GM12878 (cell line): ENCODE data around the gene STX12. TPM values are rescaled to one million over a fixed set of nuclear protein-coding genes. Genes with fewer than 3 reads are reported as not detected.

Experiments
- ATAC-seq: fragments of 200-7000 bp; cut with Tn5 transposase; 3 replicates; pipeline ENCODE4 v1.9.1; 2020; ENCODE audit warnings: mild to moderate bottlenecking, moderate library complexity
- BruUV-seq: library from RNA; stranded (reverse); fragments of 400-500 nt; replicated peaks from 2 replicates; lab custom pipeline; 2021; lab: Mats Ljungman, UMichigan
- CTCF ChIA-PET: fragments of 300-600 bp; sonication (Branson Sonifier 250); formaldehyde crosslinking; extraction: SDS; loops from one replicate; lab custom pipeline; 2021; ENCODE audit warnings: inconsistent platforms; lab: Yijun Ruan, JAX
- POLR2A ChIA-PET: fragments of 350-600 bp; formaldehyde crosslinking; extraction: SDS; loops from one replicate; lab custom pipeline; 2021; ENCODE audit warnings: inconsistent platforms; lab: Charles Lee
- RAD21 ChIA-PET: fragments of 300-600 bp; sonication (Branson Sonifier 250); formaldehyde crosslinking; loops from one replicate; lab custom pipeline; 2023; ENCODE audit warnings: antibody characterized with exemption; ENCODE audit not compliant: unreplicated experiment; lab: Charles Lee
- SMC1A ChIA-PET: fragments of 300-600 bp; sonication (Branson Sonifier 250); formaldehyde crosslinking; loops from one replicate; lab custom pipeline; 2023; ENCODE audit not compliant: unreplicated experiment, uncharacterized antibody; lab: Charles Lee
- DNase-seq: peaks from one replicate; pipeline ENCODE4 v3.0.0-alpha.2; 2011; ENCODE audit warnings: low read depth, low spot score
- FAIRE-seq: peaks from 3 replicates; lab custom pipeline; 2011; peaks lifted over from hg19 to GRCh38; lab: Jason Lieb, UNC
- H2AFZ ChIP-seq: 2 replicates; pipeline ENCODE4 v1.6.0; 2011; ENCODE audit warnings: low read depth, low read length, control low read depth; ENCODE audit not compliant: control insufficient read depth
- H3K27ac ChIP-seq: 2 replicates; pipeline ENCODE4 v1.5.1; 2011; ENCODE audit warnings: control low read depth; ENCODE audit not compliant: control insufficient read depth, insufficient read depth
- H3K27me3 ChIP-seq, 2 experiments: replicated peaks in 1 of 2; 2 replicates each; pipeline versions ENCODE4 v1.6.0 to v1.6.1; 2011; ENCODE audit warnings: low read length in 1 of 2; ENCODE audit not compliant: control insufficient read depth in 2 of 2, insufficient read depth in 2 of 2
- H3K36me3 ChIP-seq, 2 experiments: 2 replicates each; pipeline ENCODE4 v1.5.1; 2011; ENCODE audit warnings: low read length in 1 of 2; ENCODE audit not compliant: control insufficient read depth in 2 of 2, insufficient read depth in 2 of 2
- H3K4me1 ChIP-seq: 2 replicates; pipeline ENCODE4 v1.6.1; 2011; ENCODE audit warnings: mild to moderate bottlenecking, low read length, moderate library complexity, mixed read lengths; ENCODE audit not compliant: control insufficient read depth, insufficient read depth
- H3K4me2 ChIP-seq: 2 replicates; pipeline ENCODE4 v1.6.0; 2011; ENCODE audit warnings: control low read depth; ENCODE audit not compliant: control insufficient read depth, insufficient read depth
- H3K4me3 ChIP-seq: fragments of 200-600 bp; sonication (generic); 2 replicates; pipeline ENCODE4 v1.5.1; 2016
- H3K79me2 ChIP-seq: 2 replicates; pipeline ENCODE4 v1.6.0; 2011; ENCODE audit warnings: low read length; ENCODE audit not compliant: control insufficient read depth, insufficient read depth
- H3K9ac ChIP-seq: 2 replicates; pipeline ENCODE4 v1.8.0; 2011; ENCODE audit warnings: low read length, control low read depth, mixed read lengths; ENCODE audit not compliant: control insufficient read depth, insufficient read depth
- H3K9me3 ChIP-seq: replicated peaks from 3 replicates; pipeline ENCODE4 v1.5.1; 2011; ENCODE audit warnings: mild to moderate bottlenecking, low read length; ENCODE audit not compliant: control insufficient read depth, insufficient read depth
- H4K20me1 ChIP-seq: 2 replicates; pipeline ENCODE4 v1.6.0; 2011; ENCODE audit not compliant: control insufficient read depth, insufficient read depth
- ATF7 ChIP-seq: fragments of 450-650 bp; IDR thresholded peaks from 2 replicates; pipeline ENCODE4 v1.6.1; 2016; ENCODE audit warnings: low read depth, mild to moderate bottlenecking
- BACH1 ChIP-seq: fragments of 450-650 bp; IDR thresholded peaks from 2 replicates; pipeline ENCODE4 v1.6.1; 2017; ENCODE audit warnings: mild to moderate bottlenecking, borderline replicate concordance
- BMI1 ChIP-seq: fragments of 450-650 bp; IDR thresholded peaks from 2 replicates; pipeline ENCODE4 v1.6.1; 2016; ENCODE audit warnings: mild to moderate bottlenecking, moderate library complexity, borderline replicate concordance
- CHD2 ChIP-seq: IDR thresholded peaks from 2 replicates; pipeline ENCODE4 v1.6.1; 2011; ENCODE audit warnings: low read depth, low read length, improper control_type of control experiment, borderline replicate concordance
- DPF2 ChIP-seq: fragments of 450-650 bp; IDR thresholded peaks from 2 replicates; pipeline ENCODE4 v1.6.1; 2017; ENCODE audit warnings: mild to moderate bottlenecking
- MYC ChIP-seq: IDR thresholded peaks from 2 replicates; pipeline ENCODE4 v1.6.1; 2011; ENCODE audit warnings: mild to moderate bottlenecking, low read length, moderate library complexity, inconsistent platforms; ENCODE audit not compliant: insufficient read depth, insufficient replicate concordance, insufficient read length, severe bottlenecking
- NR2F1 ChIP-seq: fragments of 450-650 bp; conservative IDR thresholded peaks from 2 replicates; pipeline ENCODE4 v1.6.1; 2017; ENCODE audit warnings: mild to moderate bottlenecking
- RAD21 ChIP-seq: IDR thresholded peaks from 2 replicates; pipeline ENCODE4 v1.6.1; 2011; ENCODE audit warnings: mild to moderate bottlenecking, low read depth, low read length, moderate library complexity; ENCODE audit not compliant: insufficient read depth
- SMAD5 ChIP-seq: IDR thresholded peaks from 2 replicates; pipeline ENCODE4 v1.6.1; 2016; ENCODE audit warnings: antibody characterized with exemption, low read depth
- WGBS: methylation state at CpG from one replicate; pipeline ENCODE4 v1.1.6; 2016; ENCODE audit warnings: low lambda C conversion rate; ENCODE audit not compliant: insufficient replicate concordance, insufficient coverage; ENCODE audit errors: missing lambda C conversion rate; 5-methylcytosine and 5-hydroxymethylcytosine counted together
- in situ Hi-C: fragments of 300-500 bp; cut with MboI; formaldehyde crosslinking; loops from 9 replicates; pipeline ENCODE4 v1.14.3; 2018; ENCODE audit warnings: mixed read lengths
- intact Hi-C: fragments of 100-400 bp; cut with micrococcal nuclease; formaldehyde crosslinking; loops from one replicate; pipeline ENCODE4 v1.14.2; 2022; ENCODE audit not compliant: unreplicated experiment
- polyA plus RNA-seq, 11 experiments: library from polyadenylated mRNA; depleted of rRNA in 4 of 11; unstranded in 6 of 11; stranded (reverse) in 5 of 11; fragments of >200 nt; fragmentation: Nextera tagmentation in 4 of 11; fragmentation: Illumina TruSeq in 1 of 11; extraction: Ambion mirVana in 4 of 11; extraction: Trizol in 1 of 11; gene quantifications; 1 replicate in 1 of 11; 2 replicates in 10 of 11; pipeline versions ENCODE4 v1.2.1 to v1.2.3, GENCODE V29; 2011 to 2016; ENCODE audit warnings: inconsistent platforms in 2 of 11, missing spikeins in 2 of 11, low read depth in 1 of 11
- total RNA-seq, 4 experiments: library from RNA; depleted of rRNA in 3 of 4; stranded (reverse); fragments of >200 nt in 3 of 4; fragmentation: Illumina TruSeq in 1 of 4; extraction: Trizol in 1 of 4; gene quantifications; 2 replicates each; pipeline versions ENCODE4 v1.2.1 to v1.2.3, GENCODE V29; 2013 to 2021
- TF ChIP-seq, protein P1 (sequence below): fragments of 450-650 bp; formaldehyde crosslinking; IDR thresholded peaks from 2 replicates; pipeline ENCODE4 v1.4.0; 2020; ENCODE audit warnings: mild to moderate bottlenecking, moderate library complexity
- TF ChIP-seq, protein P2 (sequence below): fragments of 450-650 bp; IDR thresholded peaks from 2 replicates; pipeline ENCODE4 v1.6.1; 2017; ENCODE audit warnings: low read depth, mild to moderate bottlenecking, moderate library complexity
- TF ChIP-seq, protein P3 (sequence below): IDR thresholded peaks from 2 replicates; pipeline ENCODE4 v1.6.1; 2011; ENCODE audit warnings: borderline replicate concordance, low read depth, mild to moderate bottlenecking, moderate library complexity, low read length; ENCODE audit not compliant: insufficient read depth, poor library complexity, severe bottlenecking
- TF ChIP-seq, protein P4 (sequence below): fragments of 450-650 bp; IDR thresholded peaks from 2 replicates; pipeline ENCODE4 v1.6.1; 2016; ENCODE audit warnings: mild to moderate bottlenecking
- TF ChIP-seq, protein P5 (sequence below): fragments of 450-650 bp; IDR thresholded peaks from 2 replicates; pipeline ENCODE4 v1.6.1; 2014; ENCODE audit warnings: mild to moderate bottlenecking

STX12 gene
- total and polyA plus RNA-seq, 10 of the 15 experiments (the other 5 are each of a cell fraction or from before 2014, with no cell fraction given) = 20.2 to 35.0 (median 28.1) TPM

DNA sequence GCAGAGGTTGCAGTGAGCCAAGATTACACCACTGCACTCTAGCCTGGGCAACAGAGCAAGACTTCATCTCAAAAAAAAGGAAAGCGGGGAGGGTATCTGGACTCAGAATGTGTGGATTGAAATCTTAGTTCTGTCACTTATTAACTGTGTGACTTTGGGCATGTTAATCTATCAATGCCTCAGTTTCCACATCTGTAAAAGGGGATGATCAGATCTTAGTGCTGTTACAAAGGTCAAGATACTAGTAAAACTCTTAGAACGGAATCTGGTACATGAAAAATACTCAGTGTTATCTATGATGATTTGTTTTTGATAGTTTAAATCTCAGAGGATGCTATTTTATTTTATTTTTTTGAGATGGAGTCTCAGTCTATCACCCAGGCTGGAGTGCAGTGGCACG lies 36.8 kb upstream of the STX12 start (continued):
- TF ChIP-seq SMAD5 = no peak

DNA sequence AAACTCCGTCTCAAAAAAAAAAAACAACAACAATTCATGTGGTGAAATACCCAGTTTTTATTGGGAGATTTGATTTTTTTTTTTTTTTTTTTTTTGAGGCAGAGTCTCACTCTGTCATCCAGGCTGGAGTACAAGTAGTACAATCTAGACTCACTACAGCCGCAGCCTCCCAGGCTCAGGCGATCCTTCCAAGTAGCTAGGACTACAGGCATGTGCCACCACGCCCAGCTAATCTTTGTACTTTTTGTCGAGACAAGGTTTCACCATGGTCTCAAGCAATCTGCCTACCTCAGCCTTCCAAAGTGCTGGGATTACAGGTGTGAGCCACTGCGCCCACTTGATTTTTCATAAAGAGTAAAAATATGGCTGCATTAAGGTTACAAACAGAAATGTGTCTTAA lies 31.9 kb upstream of the STX12 start:
- Histone ChIP-seq H3K27me3 (no peaks in the 10 kb centered on the region), H3K4me3 (no peak overlapping the region), H3K9ac (no peak overlapping the region), H3K36me3 (peaks cover 0 to 4% of the 10 kb centered on the region in 2 experiments; a peak in 3 of 4 replicates), H3K27ac (no peak overlapping the region), H3K79me2 (no peaks in the 10 kb centered on the region), H3K4me2 (no peak overlapping the region), H4K20me1 (no peaks in the 10 kb centered on the region), H2AFZ (no peak overlapping the region), H3K9me3 (no peaks in the 10 kb centered on the region), H3K4me1 (no peaks in the 10 kb centered on the region)
- DNase-seq (no peak), ATAC-seq (no peak), FAIRE-seq (no peak)
- ChIA-PET RAD21 (no interaction called here), CTCF (no interaction called here), SMC1A (no interaction called here), POLR2A (no interaction called here)
- no TSS peak for BruUV-seq
- WGBS = 91% methylated on average over 6 of the region's 6 CpGs
- intact Hi-C loops (no loop called here), in situ Hi-C loops (no loop called here)
- TF ChIP-seq, protein P1, sequence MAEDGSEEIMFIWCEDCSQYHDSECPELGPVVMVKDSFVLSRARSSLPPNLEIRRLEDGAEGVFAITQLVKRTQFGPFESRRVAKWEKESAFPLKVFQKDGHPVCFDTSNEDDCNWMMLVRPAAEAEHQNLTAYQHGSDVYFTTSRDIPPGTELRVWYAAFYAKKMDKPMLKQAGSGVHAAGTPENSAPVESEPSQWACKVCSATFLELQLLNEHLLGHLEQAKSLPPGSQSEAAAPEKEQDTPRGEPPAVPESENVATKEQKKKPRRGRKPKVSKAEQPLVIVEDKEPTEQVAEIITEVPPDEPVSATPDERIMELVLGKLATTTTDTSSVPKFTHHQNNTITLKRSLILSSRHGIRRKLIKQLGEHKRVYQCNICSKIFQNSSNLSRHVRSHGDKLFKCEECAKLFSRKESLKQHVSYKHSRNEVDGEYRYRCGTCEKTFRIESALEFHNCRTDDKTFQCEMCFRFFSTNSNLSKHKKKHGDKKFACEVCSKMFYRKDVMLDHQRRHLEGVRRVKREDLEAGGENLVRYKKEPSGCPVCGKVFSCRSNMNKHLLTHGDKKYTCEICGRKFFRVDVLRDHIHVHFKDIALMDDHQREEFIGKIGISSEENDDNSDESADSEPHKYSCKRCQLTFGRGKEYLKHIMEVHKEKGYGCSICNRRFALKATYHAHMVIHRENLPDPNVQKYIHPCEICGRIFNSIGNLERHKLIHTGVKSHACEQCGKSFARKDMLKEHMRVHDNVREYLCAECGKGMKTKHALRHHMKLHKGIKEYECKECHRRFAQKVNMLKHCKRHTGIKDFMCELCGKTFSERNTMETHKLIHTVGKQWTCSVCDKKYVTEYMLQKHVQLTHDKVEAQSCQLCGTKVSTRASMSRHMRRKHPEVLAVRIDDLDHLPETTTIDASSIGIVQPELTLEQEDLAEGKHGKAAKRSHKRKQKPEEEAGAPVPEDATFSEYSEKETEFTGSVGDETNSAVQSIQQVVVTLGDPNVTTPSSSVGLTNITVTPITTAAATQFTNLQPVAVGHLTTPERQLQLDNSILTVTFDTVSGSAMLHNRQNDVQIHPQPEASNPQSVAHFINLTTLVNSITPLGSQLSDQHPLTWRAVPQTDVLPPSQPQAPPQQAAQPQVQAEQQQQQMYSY (CRISPR knock-in tag) = no peak
- TF ChIP-seq NR2F1 (no peak), RAD21 (no peak), CHD2 (no peak), BMI1 (no peak), BACH1 (no peak), DPF2 (no peak), MYC (no peak), ATF7 (no peak)
- TF ChIP-seq, protein P2, sequence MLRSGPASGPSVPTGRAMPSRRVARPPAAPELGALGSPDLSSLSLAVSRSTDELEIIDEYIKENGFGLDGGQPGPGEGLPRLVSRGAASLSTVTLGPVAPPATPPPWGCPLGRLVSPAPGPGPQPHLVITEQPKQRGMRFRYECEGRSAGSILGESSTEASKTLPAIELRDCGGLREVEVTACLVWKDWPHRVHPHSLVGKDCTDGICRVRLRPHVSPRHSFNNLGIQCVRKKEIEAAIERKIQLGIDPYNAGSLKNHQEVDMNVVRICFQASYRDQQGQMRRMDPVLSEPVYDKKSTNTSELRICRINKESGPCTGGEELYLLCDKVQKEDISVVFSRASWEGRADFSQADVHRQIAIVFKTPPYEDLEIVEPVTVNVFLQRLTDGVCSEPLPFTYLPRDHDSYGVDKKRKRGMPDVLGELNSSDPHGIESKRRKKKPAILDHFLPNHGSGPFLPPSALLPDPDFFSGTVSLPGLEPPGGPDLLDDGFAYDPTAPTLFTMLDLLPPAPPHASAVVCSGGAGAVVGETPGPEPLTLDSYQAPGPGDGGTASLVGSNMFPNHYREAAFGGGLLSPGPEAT = no peak
- TF ChIP-seq, protein P3, sequence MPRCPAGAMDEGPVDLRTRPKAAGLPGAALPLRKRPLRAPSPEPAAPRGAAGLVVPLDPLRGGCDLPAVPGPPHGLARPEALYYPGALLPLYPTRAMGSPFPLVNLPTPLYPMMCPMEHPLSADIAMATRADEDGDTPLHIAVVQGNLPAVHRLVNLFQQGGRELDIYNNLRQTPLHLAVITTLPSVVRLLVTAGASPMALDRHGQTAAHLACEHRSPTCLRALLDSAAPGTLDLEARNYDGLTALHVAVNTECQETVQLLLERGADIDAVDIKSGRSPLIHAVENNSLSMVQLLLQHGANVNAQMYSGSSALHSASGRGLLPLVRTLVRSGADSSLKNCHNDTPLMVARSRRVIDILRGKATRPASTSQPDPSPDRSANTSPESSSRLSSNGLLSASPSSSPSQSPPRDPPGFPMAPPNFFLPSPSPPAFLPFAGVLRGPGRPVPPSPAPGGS = no peak
- TF ChIP-seq, protein P4, sequence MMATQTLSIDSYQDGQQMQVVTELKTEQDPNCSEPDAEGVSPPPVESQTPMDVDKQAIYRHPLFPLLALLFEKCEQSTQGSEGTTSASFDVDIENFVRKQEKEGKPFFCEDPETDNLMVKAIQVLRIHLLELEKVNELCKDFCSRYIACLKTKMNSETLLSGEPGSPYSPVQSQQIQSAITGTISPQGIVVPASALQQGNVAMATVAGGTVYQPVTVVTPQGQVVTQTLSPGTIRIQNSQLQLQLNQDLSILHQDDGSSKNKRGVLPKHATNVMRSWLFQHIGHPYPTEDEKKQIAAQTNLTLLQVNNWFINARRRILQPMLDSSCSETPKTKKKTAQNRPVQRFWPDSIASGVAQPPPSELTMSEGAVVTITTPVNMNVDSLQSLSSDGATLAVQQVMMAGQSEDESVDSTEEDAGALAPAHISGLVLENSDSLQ = no peak
- TF ChIP-seq, protein P5, sequence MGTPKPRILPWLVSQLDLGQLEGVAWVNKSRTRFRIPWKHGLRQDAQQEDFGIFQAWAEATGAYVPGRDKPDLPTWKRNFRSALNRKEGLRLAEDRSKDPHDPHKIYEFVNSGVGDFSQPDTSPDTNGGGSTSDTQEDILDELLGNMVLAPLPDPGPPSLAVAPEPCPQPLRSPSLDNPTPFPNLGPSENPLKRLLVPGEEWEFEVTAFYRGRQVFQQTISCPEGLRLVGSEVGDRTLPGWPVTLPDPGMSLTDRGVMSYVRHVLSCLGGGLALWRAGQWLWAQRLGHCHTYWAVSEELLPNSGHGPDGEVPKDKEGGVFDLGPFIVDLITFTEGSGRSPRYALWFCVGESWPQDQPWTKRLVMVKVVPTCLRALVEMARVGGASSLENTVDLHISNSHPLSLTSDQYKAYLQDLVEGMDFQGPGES = no peak
